Spleen (tissue), 7 donors: ENCODE measurements around the gene RASGEF1B.

ENCODE experiments used
- CTCF ChIP-seq, 11 experiments: fragments of 200-600 bp in 7 of 11; fragments of 450-650 bp in 4 of 11; sonication (generic) in 4 of 11; IDR thresholded peaks in 8 of 11; conservative IDR thresholded peaks in 3 of 11; 1 replicate in 7 of 11; 2 replicates in 4 of 11; pipeline versions ENCODE4 v1.4.0 to v1.8.0; 2016 to 2021; ENCODE audit warnings: antibody characterized with exemption in 11 of 11, inconsistent platforms in 4 of 11, mild to moderate bottlenecking in 1 of 11
- POLR2AphosphoS5 ChIP-seq, 3 donors: sonication (generic); formaldehyde crosslinking; IDR thresholded peaks; one replicate each; pipeline ENCODE4 v1.5.1; 2017; ENCODE audit warnings: antibody characterized with exemption in 3 of 3
- donor health status: DM: no; HTN: no; CAD: no; lungs with moderate emphysema.
- donor health status: DM: no; HTN: no; CAD: no.
- donor health status: DM: no; HTN: no; CAD: no.

- no peak for TF ChIP-seq POLR2AphosphoS5 (IDR thresholded peaks at IDR 0.05)
- TF ChIP-seq CTCF (IDR thresholded peaks at IDR 0.05 in 8 of 11, conservative IDR thresholded peaks at IDR 0.05 in 3 of 11), result no peak
Measured at GRCh38 chr4:81440949-81441348, 30.8 kb downstream of the RASGEF1B start.
